ENCODE data around the gene MRS2.
"Not testable (repeated sequence)": the region's sequence is repeated elsewhere in the genome, so short reads cannot be mapped to it uniquely, and the experiment has no call there.

Gene MRS2

DNA sequence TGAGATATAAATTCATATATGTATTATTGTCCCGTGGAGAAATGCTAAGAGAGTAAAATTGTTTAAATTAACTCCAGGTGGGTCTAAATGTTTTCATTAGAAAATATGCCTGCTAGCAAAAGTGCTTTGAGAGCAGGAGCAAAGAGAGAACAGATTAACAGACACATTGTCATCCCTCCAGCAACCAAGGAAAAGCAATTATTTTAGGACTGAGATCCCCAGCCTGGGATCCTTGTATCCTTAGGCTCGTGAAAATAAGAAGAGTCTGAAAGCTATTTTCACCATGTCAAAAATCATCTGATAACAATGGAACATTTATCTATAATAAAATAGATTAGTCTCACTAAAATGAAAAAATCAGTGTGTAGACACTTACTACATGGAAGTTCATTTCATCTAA, 11.5 kb upstream of the MRS2 start:
- no peak for DNase-seq (ENCODE audit: low read depth in 2 of 2)

DNA sequence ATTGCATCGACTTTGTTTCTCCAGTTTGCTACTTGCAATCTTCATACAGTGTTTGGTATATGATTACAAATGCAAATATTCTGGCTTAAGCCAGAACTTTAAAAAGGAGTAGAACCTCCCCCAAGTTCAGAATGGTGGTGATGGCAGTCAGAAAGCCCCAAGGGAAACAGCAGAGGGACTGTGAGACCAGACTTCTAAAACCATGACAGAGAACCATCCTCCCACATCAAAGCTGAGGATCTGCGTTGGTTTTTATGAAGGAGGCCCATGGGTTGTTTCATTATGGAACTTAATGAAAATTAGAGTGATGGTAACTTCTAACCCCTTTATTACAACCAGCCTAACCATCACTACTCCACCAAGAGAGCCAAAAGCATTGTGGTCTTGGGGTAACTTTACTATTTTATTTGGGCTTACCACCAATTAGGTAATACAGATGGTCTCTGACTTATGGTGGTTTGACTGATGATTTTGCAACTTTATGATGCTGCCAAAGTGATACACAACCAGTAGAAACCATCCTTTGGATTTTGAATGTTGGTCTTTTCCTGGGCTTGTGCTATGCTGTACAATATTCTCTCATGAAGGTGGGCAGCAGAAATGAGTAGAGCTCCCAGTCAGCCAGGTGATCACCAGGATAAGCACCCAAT, 10.9 kb upstream of the MRS2 start:
- DNase-seq (ENCODE audit: low read depth in 2 of 2) = no peak

DNA sequence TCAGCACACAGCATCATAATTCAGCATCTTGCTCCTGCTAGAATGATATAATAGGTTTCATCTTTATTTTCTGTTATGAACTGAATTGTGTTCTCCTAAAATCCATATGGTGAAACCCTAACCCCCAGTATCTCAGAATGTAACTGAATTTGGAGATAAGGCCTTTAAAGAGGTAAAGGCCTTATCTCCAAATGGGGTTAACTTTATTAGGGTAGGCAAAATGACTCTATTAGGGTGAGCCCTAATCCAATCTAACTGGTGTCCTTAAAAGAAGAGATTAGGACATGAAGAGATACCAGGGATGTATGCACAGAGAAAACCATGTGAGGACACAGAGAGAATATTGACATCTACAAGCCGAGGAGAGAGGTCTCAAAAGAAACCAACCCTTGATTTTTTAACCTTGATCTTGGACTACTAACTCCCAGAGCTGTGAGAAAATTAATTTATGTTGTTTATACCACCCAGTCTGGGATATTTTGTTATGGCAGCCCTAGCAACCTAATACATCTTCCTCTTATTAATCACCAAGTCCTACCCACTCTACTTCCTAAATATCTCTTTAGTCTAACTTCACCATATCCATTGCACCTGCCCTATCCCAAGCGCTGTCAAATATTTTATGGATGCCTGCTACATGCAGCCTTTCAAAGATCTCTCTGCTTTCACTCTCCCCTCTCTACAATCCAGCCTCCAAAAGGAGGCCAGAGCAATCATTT, 8.5 kb upstream of the MRS2 start:
- DNase-seq (ENCODE audit: low read depth in 2 of 2) = no peak

DNA sequence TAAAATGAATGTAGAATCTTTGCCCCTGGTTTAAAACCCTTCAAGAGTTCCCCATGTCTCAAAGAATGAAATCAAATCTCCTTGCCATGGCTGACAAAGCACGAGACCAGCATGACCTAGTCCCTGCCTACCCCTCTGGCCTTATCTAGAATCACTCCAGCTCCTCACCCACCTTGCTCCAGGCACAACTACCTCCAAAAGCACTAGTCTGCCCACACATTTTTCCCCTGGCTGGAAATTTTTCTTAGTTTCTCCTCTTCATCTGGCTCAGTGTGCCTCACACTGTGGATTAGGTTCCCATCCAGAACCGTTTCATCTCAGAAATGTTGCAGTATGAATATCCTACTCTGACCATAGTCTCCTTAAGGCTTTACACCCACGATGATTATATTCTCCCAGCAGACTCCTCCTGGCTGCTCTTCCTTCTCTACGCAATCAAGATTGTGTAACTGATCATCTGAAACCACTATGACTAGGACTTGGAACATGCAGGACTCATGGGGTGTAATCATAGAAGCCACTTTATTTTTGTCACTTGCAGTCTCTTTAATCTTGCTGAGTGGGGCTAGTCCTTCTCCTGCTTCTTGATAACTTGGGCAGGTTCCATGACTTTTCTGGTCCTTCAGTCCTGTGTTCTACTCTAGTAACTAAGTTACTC, 7.8 kb upstream of the MRS2 start:
- no peak for DNase-seq (ENCODE audit: low read depth in 2 of 2)

DNA sequence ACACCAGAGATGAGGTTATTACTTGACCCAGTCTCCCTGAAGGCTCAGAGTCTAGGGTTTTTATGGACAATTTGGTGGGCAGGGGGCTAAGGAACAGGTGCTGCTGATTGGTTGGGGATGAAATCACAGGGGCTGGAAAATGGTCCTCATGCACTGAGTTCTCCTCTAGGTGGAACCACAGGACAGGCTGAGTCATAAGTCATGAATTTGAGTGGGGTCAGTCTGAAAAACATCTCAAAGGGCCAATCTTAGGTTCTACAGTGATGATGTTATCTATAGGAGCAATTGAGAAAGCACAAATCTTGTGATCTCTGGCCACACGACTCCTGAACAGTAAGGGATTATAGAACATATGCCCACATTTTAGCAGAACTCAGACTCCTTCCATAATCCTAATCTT, 5.9 kb upstream of the MRS2 start:
- DNase-seq (ENCODE audit: low read depth in 2 of 2) = no peak

DNA sequence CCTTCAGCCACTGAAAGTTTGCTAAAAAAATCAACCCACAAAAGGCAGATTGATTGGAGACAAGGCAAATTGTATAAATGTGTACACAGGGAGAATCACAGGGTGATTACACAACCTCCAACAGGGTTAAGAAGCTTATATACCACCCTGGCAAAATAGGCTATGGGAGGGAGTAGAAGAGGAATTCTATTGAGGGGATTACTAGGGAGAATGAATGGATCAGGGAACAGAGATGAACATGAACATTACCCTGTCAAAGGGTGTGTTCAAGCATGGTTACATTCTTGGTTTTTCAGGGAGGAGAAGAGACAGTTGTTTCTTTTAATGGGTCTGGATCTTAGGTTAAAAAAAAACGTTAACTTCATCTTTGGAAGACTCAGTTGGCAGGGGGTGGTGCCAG, 5.1 kb upstream of the MRS2 start:
- DNase-seq (ENCODE audit: low read depth in 2 of 2) = no peak

DNA sequence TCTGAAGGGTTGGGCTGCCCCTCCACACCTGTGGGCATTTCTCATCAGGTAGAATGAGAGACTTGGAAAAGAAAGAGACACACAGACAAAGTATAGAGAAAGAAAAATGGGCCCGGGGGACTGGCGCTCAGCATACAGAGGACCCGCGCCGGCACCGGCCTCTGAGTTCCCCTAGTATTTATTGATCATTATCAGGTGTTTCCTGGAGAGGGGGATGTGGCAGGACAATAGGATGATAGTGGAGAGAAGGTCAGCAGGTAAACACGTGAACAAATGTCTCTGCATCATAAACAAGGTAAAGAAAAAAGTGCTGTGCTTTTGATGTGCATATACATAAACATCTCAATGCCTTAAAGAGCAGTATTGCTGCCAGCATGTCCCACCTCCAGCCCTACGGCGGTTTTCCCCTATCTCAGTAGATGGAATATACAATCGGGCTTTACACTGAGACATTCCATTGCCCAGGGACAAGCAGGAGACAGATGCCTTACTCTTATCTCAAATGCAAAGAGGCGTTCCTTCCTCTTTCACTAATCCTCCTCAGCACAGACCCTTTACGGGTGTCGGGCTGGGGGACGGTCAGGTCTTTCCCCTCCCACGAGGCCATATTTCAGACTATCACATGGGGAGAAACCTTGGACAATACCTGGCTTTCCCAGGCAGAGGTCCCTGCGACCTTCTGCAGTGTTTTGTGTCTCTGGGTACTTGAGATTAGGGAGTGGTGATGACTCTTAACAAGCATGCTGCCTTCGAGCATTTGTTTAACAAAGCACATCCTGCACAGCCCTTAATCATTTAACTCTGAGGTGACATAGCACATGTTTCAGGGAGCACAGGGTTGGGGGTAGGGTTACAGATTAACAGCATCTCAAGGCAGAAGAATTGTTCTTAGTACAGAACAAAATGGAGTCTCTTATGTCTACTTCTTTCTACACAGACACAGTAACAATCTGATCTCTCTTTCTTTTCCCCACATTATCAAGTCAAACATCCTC, 2.4 kb upstream of the MRS2 start:
- DNase-seq (ENCODE audit: low read depth in 2 of 2) = not testable (repeated sequence)

DNA sequence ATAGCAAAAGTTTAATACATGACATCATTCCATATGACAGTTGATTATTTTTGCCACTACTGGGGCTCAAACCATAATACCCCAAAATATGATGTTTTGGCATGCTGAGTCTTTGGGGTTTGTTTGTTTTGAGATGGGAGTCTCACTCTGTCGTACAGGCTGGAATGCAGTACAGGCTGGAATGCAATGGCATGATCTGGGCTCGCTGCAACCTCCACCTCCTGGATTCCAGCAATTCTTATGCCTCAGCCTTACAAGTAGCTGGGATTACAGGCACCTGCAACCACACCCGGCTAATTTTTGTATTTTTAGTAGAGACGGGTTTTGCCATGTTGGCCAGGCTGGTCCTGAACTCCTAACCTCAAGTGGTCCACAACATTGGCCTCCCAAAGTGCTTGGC, 1.3 kb upstream of the MRS2 start:
- no peak for DNase-seq (ENCODE audit: low read depth in 2 of 2)

DNA sequence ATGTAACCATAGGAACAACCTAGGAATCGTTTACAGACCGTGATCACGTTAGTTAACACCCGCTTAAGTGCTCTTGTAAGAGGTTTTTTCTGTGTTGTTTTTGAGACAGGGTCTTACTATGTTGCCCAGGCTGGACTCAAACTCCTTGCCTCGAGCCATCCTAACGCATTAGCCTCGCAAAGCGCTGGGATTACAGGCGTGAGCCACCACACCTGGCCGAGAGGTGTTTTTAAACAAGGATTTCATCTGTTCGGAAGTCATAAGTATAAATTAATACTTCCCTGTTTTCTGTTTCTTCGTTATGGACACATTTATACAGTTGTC, 727 bp downstream of the MRS2 start:
- no peak for DNase-seq (ENCODE audit: low read depth in 2 of 2)

DNA sequence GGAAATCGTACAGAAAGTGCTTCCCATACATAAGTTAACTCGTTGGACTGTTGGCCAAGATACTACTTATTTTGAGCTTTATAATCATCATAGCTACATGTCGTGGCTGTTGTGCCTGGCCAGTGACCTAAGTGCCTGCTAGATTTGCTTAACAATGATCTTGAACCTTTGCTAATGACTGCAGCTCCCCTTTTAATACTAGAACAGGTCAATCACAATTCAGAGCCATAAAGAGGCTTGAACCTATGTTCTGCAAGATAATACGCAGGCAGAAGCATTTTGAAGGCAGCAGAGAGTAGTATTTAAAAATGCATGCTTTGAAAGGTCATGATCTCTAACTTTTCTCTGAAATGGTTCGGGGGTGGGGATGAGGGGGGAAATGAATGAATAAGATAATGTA, 2.5 kb downstream of the MRS2 start:
- no peak for DNase-seq (ENCODE audit: low read depth in 2 of 2)

DNA sequence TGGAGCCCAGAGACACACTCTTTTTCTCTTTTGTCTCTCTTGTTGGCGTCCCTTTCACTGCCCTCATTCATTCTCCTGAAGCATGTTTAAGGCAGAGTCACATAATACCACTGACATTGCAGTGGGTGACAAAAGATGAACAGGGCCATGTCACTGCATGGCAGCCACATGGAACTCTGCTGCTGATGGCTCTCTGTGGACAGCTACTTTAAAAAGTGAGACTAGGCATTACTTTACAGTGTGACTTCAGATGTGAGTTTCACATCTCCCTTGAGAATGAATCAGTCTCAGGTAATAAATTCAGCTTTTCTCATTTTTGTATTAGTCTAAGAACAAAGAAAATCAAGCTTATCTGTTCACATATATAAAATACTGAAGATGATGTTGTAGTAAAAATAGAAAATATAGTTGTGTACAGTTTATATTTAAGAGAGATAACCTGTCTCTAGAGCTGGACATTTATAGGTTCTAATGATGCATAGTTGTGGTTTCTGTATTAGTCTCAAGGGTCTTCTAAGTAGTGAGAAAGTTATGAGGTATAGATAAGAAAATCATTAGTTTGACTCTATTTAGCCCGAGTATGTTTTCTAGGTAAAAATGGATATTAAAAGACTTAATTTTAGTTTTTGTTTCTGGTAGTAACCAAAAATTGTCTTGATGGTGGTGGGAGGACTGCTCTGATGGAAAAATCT, 6.1 kb downstream of the MRS2 start:
- DNase-seq (ENCODE audit: low read depth in 2 of 2) = no peak

DNA sequence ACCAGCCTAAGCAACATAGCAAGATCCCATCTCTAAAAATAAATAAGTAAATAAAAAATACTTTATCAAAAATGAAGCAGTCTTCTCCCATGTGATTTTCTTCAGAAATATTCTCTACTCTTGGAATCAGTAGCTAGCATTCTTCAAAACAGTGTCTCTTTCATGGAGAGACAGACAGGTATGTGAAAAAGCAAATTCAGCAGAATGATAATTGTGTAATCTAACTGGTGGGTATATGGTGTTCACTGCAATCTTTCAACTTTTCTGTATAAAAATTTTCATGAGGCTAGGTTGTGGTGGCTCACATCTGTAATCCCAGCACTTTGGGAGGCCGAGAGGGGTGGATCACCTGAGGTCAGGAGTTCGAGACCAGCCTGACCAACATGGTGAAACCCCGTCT, 7.9 kb downstream of the MRS2 start:
- no peak for DNase-seq (ENCODE audit: low read depth in 2 of 2)

DNA sequence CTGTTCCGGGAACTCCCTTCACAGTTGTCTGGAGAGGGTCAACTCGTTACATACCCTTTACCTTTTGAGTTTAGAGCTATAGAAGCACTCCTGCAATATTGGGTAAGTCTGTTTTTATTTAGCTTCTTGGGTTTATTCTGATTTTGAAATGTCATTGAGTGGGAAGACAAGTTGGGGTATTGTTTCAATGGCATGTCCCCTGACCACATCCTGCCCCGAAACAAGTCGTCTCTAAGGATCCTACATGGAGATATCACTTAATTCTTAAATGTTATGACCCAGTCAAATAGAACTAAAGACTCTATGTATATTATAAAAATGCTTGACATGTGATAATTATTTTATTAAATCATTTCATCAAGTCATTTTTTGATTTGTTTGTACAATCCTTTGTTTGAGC, 9.6 kb downstream of the MRS2 start:
- no peak for DNase-seq (ENCODE audit: low read depth in 2 of 2)

DNA sequence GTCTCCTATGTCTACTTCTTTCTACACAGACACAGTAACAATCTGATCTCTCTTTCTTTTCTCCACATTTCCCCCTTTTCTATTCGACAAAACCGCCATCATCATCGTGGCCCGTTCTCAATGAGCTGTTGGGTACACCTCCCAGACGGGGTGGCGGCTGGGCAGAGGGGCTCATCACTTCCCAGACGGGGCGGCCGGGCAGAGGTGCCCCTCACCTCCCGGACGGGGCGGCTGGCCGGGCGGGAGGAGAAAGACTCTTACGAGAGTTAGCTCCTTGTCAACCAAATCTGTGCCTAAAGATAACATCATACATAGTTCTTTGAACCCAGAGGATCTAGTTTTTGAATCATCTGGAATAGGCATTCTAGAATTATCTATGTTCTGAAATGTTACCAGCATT, 11.8 kb downstream of the MRS2 start:
- DNase-seq (ENCODE audit: low read depth in 2 of 2) = not testable (repeated sequence)

DNA sequence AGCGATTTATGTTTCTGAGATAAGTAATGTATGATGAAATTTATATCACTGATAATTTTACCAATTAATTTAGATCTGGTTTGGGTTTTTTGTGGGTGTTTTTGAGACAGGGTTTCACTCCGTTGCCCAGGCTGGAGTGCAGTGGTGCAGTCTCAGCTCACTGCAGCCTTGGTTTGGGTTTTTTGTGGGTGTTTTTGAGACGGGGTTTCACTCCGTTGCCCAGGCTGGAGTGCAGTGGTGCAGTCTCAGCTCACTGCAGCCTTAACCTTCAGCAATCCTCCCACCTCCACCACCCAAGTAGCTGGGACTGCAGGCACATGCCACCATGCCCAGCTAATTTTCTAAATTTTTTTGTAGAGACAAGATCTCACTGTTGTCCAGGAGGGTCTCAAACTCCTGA, 13.0 kb downstream of the MRS2 start:
- DNase-seq (ENCODE audit: low read depth in 2 of 2) = no peak

DNA sequence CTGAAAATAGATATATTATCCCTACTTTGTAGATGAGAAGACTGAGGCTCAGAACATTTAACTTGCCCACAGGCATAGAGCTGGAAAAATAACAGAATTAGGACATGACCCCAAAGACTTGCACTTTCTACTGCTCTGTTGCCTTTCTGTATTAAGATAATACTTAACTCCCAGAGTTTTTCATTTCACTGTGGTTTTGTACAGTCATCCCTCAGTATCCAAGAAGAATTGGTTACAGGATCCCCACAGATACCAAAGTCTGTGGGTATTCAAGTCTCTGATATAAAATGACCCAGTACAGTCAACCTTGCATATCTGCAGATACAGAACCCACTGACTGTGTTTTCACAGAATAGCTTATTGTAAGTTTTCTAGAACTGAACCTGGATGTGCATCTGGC, 16.8 kb downstream of the MRS2 start:
- DNase-seq (ENCODE audit: low read depth in 2 of 2) = no peak

DNA sequence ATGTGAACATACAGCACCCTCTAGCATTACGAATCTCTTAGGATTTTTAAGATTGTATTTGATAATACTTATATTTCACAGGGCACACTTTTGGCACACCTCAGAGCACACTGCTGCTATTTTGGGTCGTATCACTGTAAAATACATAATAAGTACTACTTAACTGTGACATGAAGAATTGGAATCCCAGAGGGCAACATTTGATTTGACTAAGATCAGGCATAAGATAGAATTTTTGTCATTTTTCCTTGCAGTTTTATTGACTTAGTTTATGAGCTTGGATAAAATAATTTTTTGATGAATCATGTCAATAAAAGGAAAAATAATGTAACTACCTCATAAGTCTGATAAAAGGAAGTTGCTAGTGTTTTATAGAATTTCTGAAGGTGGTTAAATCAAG, 22.4 kb downstream of the MRS2 start:
- no peak for DNase-seq (ENCODE audit: low read depth in 2 of 2)

DNA sequence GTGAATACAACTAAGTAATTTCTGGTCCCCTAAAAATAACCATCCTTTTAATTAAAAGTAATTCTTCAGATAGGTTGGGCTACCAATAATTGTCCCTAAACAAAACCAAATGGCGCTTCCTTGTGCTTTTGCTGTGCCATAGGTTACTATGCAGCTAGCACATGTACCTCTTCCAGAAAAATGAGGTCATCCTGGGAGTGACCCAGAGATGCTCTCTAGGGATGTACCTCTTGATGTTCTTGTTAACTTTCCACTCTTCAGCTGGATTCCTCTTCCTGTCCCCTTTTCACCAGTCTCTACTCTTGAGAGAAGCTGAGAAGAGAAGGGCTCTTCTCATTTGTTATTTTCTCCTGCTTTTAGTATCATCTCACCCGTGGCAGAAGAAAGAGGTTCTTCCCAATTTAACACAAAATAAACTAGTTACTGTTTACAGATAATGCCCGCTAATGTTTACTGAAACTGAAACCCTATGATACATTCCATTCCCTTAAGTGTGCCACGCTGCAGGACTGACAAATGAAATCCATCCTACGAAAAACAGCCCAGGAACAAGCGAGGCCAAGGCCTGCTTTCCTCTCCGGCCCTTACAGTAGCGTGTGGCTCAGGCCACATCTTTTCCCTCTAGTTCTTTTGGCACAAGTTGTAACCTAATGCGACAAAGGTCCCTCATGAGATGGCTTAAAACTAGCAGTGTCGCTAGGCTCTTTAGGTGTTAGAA, 24.2 kb downstream of the MRS2 start:
- DNase-seq (ENCODE audit: low read depth in 2 of 2) = no peak

DNA sequence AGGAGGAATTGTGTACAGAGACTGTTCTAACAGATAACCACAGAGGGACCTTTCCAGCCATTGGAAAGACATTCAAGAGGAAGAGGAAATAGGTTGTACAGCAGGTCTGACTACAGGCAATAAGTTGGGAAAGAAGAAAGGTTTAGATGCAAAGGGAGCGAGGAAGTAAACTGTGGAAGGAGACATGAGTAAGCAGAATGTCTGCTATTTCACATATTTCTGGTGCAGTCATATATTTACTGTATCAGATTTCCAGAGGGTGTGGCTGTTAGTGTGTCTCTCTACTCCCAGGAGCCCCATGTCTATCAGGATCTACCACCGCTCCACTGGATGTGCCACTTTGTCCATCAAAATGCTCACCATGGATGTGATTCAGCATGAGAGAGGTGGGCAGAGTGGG, 25.9 kb downstream of the MRS2 start:
- DNase-seq (ENCODE audit: low read depth in 2 of 2) = no peak

DNA sequence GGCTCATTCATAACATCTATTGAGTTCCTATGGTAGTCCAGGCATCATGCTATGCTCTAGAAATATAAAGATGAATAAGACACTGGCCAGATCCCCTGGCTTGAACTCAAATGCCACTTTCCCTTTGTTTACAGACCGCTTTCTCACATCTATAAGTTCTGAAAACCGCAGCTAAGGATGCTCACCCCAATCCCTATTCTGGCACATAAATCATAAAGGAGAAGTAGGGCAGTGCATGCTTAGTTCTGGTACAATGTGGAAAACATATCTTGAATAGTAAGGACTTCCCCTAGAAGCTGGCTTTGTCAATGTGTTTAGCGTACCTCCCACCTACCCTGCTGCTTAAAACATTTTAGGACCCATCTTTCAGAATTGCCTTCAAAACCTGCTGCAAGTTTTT, 26.4 kb downstream of the MRS2 start:
- DNase-seq (ENCODE audit: low read depth in 2 of 2) = no peak

DNA sequence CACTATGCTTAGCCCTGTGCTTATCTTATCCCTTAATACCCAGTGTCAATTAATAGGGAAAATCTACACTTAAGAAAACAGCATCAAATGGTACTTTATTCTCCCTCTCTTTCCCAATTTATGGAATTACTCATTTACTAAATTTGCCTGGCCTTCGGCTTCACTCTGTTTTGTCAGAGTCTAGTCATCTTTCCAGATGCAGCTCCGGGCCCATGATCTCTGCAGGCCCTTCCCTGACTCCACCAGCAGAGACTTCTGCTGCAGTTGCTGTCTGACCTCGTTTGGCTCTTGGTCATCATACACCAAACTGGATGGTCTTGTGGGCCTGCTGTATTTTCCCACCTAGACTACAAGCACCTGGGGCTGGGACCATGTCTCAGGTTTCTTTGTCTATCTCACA, 27.4 kb downstream of the MRS2 start:
- DNase-seq (ENCODE audit: low read depth in 2 of 2) = no peak
